MM.1S (cell line): ENCODE data around the gene BCO2.

ENCODE experiments used
- DNase-seq: peaks from one replicate; pipeline ENCODE4 v3.0.0-alpha.2; 2015
- H2AFZ ChIP-seq: fragments of 300-600 bp; sonication (generic); 2 replicates; pipeline ENCODE4 v1.6.0; 2016; ENCODE audit warnings: antibody characterized with exemption, low read length
- H3F3A ChIP-seq: fragments of 300-600 bp; sonication (generic); 2 replicates; pipeline ENCODE4 v1.6.1; 2016; ENCODE audit warnings: mild to moderate bottlenecking, antibody characterized with exemption, low read length, moderate library complexity, mixed read lengths; ENCODE audit not compliant: insufficient read depth
- H3K27ac ChIP-seq: fragments of 300-600 bp; sonication (generic); 2 replicates; pipeline ENCODE4 v1.5.1; 2016; ENCODE audit warnings: mild to moderate bottlenecking, low read length
- H3K27me3 ChIP-seq: fragments of 300-600 bp; sonication (generic); replicated peaks from 2 replicates; pipeline ENCODE4 v1.6.0; 2016; ENCODE audit warnings: low read length; ENCODE audit not compliant: insufficient read depth
- H3K36me3 ChIP-seq: fragments of 300-600 bp; sonication (generic); replicated peaks from 2 replicates; pipeline ENCODE4 v1.6.1; 2016; ENCODE audit warnings: mild to moderate bottlenecking, low read length, mixed read lengths; ENCODE audit not compliant: insufficient read depth
- H3K4me1 ChIP-seq: fragments of 300-600 bp; sonication (generic); 2 replicates; pipeline ENCODE4 v1.6.1; 2016; ENCODE audit warnings: low read length, mixed read lengths
- H3K4me2 ChIP-seq: fragments of 300-600 bp; sonication (generic); 2 replicates; pipeline ENCODE4 v1.6.0; 2016; ENCODE audit warnings: low read depth, low read length
- H3K4me3 ChIP-seq: fragments of 300-600 bp; sonication (generic); 2 replicates; pipeline ENCODE4 v1.5.1; 2016; ENCODE audit warnings: low read length, mixed read lengths
- H3K79me2 ChIP-seq: fragments of 300-600 bp; sonication (generic); 2 replicates; pipeline ENCODE4 v1.6.1; 2016; ENCODE audit warnings: mixed run types, low read length, mixed read lengths
- H3K9ac ChIP-seq: fragments of 300-600 bp; sonication (generic); 2 replicates; pipeline ENCODE4 v1.6.1; 2016; ENCODE audit warnings: low read length, mixed read lengths
- H3K9me2 ChIP-seq: fragments of 300-600 bp; sonication (generic); replicated peaks from 2 replicates; pipeline ENCODE4 v1.6.1; 2016; ENCODE audit warnings: mild to moderate bottlenecking, low read length, mixed read lengths; ENCODE audit not compliant: insufficient read depth
- H3K9me3 ChIP-seq: fragments of 300-600 bp; sonication (generic); replicated peaks from 2 replicates; pipeline ENCODE4 v1.6.1; 2016; ENCODE audit warnings: mild to moderate bottlenecking, low read length, mixed read lengths; ENCODE audit not compliant: insufficient read depth
- H4K20me1 ChIP-seq: fragments of 300-600 bp; sonication (generic); 2 replicates; pipeline ENCODE4 v1.6.1; 2016; ENCODE audit warnings: mild to moderate bottlenecking, low read length, moderate library complexity, mixed read lengths; ENCODE audit not compliant: insufficient read depth
- CTCF ChIP-seq: fragments of 300-600 bp; sonication (generic); IDR thresholded peaks from 2 replicates; pipeline ENCODE4 v1.5.1; 2016; ENCODE audit warnings: antibody characterized with exemption, low read length, mixed read lengths
- EZH2 ChIP-seq: fragments of 300-600 bp; sonication (generic); optimal IDR thresholded peaks from 2 replicates; pipeline ENCODE3; 2017; ENCODE audit warnings: low read depth, mild to moderate bottlenecking, antibody characterized with exemption, low read length, mixed read lengths
- EZH2phosphoT487 ChIP-seq: fragments of 300-600 bp; sonication (generic); IDR thresholded peaks from 2 replicates; pipeline ENCODE4 v1.6.1; 2018; ENCODE audit warnings: antibody characterized with exemption, low read length

BCO2 gene

GRCh38 chr11:112215621-112216020, 40.3 kb downstream of the BCO2 start:
- H3K27me3 ChIP-seq: no peaks in the 10 kb centered on the region
- no peaks in the 10 kb centered on the region for H3K79me2 ChIP-seq
- H3K4me2 ChIP-seq: no peak overlapping the region
- no peak for DNase-seq
- no peaks in the 10 kb centered on the region for H3K9me3 ChIP-seq
- no peak overlapping the region for H3K27ac ChIP-seq
- H3K36me3 ChIP-seq: no peaks in the 10 kb centered on the region
- H3F3A ChIP-seq: no peaks in the 10 kb centered on the region
- H3K9me2 ChIP-seq: no peaks in the 10 kb centered on the region
- H3K9ac ChIP-seq: no peak overlapping the region
- H4K20me1 ChIP-seq: no peaks in the 10 kb centered on the region
- H3K4me1 ChIP-seq: peaks cover 6% of the 10 kb centered on the region; the same call in 1 of the 2 replicates
- TF ChIP-seq CTCF (no peak), EZH2 (no peak), EZH2phosphoT487 (no peak)
- H3K4me3 ChIP-seq: no peak overlapping the region
- no peak overlapping the region for H2AFZ ChIP-seq

GRCh38 chr11:112216561-112217105, 41.3 kb downstream of the BCO2 start:
- Histone ChIP-seq H3K4me1 (no peaks in the 10 kb centered on the region), H3K9me2 (no peaks in the 10 kb centered on the region), H3K27ac (no peak overlapping the region), H3K36me3 (no peaks in the 10 kb centered on the region), H3K79me2 (no peaks in the 10 kb centered on the region), H2AFZ (no peak overlapping the region), H3K27me3 (no peaks in the 10 kb centered on the region), H3F3A (no peaks in the 10 kb centered on the region), H3K9me3 (no peaks in the 10 kb centered on the region), H3K4me3 (no peak overlapping the region), H3K9ac (no peak overlapping the region), H3K4me2 (no peak overlapping the region), H4K20me1 (no peaks in the 10 kb centered on the region)
- no peak for DNase-seq
- no peak for TF ChIP-seq EZH2phosphoT487

- no peak overlapping the region for H3K4me3 ChIP-seq
- H3F3A ChIP-seq: no peaks in the 10 kb centered on the region
Observed at GRCh38 chr11:112219476-112220232, 44.3 kb downstream of the BCO2 start.

More at GRCh38 chr11:112219476-112220232, 44.3 kb downstream of the BCO2 start:
- H3K4me2 ChIP-seq: no peak overlapping the region
- no peaks in the 10 kb centered on the region for H3K36me3 ChIP-seq
- no peak overlapping the region for H3K27ac ChIP-seq
- no peaks in the 10 kb centered on the region for H3K9me3 ChIP-seq
- no peak overlapping the region for H3K9ac ChIP-seq
- DNase-seq: peak; percentile 66
- H3K9me2 ChIP-seq: no peaks in the 10 kb centered on the region
- no peaks in the 10 kb centered on the region for H3K79me2 ChIP-seq
- H2AFZ ChIP-seq: no peak overlapping the region
- no peaks in the 10 kb centered on the region for H3K4me1 ChIP-seq
- H4K20me1 ChIP-seq: no peaks in the 10 kb centered on the region
- H3K27me3 ChIP-seq: no peaks in the 10 kb centered on the region
- TF ChIP-seq EZH2phosphoT487 (no peak), CTCF (peak; percentile 69)
